SKM-1 treated with dmso at 0.1 percent for 144 hours (cell line): Measurements from ENCODE around the gene EMP2.
"Not testable (repeated sequence)": the region's sequence is repeated elsewhere in the genome, so short reads cannot be mapped to it uniquely, and the experiment has no call there.

ENCODE experiments used
- DNase-seq: peaks from one replicate; lab custom pipeline; 2025; ENCODE audit not compliant: unreplicated experiment; lab: John Stamatoyannopoulos, UW

The EMP2 gene

DNA sequence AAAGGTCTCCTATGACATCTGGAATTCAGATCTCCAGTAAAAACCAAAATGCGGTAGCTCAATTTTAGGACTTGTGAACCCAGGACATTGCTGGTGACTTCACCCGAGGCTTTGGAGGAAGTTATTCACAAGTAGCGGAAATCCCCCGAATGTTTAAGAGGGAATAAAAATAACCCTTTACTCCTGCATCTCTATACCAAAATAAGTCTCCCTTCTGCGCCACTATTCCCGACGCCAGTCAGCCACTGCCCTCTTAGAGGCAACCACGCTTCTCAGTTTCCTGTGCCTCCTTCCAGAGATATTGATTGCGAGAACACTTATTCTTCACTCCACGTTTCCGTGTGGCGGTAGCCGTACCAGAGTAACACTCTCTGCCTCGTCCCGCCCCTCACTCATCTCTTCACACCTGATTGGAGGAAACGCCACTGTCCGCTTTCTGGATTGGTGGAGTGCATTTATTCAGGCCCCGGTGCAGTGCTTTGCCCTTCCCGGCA, 27.4 kb downstream of the EMP2 start:
- no peak for DNase-seq

DNA sequence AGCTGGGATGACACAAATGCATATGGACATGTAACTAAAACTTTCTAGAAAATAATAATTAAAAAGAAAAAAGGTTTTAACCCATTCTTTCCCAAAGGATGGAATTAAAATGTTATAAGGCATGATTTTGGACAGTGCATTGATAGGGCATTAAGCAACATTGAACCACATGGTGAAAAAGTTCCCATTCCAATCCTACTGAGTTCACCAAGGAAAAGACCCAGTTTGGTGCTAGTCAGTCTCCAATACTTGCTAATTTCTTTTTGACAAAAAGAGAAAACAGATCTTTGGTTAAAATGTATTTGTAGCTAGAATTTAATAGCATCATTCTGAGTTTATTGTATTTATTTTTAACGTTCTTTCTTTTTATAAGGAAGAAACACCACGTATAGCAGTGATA, 28.1 kb downstream of the EMP2 start:
- DNase-seq, result no peak

DNA sequence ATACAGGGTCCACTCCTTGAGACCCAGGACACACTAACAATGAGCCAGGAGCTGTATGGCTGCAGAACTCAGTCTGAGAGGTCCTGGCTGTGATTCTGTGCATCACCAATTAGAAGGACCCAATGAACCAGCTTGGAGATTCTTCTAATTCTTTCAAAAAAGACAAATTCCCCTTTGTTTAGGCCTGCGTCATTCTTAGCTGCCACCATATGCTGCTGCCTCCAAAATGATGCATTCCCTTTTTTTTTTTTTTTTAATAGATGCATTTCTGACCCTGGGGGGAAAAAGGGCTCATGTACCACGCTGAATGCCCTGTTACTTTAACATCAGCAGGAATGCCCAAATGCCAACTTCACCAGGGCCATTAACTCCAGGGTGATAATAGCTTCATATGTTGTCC, 28.5 kb downstream of the EMP2 start:
- DNase-seq, result no peak

DNA sequence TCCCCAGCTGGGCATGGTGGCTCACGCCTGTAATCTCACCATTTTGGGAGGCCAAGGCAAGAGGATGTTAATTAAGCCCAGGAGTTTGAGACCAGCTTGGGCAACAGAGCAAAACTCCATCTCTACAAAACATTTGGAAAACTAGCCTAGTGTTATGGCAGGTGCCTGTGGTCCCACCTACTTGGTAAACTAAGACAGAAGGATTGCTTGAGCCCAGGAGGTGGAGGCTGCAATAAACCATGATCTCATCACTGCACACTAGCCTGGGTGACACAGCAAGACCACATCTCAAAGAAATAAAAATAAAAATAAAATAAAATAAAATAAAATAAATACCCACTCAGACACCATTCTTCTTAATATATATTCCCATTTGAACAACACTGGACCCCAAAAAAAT, 32.0 kb downstream of the EMP2 start:
- DNase-seq, result no peak

DNA sequence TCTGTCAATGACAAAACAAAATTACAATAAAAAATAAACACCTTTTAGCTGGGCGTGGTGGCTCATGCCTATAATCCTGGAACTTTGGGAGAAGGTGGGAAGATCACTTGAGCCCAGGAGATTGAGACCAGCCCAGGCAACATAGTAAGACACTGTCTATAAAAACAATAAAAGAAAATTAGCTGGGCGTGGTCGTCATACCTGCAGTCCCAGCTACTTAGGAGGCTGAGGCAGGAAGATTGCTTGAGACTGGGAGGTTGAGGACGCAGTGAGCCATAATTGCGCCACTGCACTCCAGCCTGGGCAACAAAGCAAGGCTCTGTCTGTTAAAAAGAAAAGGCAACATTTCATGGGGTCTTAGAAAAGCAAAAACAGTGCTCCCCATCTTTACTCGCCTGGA, 32.7 kb downstream of the EMP2 start:
- no peak for DNase-seq

DNA sequence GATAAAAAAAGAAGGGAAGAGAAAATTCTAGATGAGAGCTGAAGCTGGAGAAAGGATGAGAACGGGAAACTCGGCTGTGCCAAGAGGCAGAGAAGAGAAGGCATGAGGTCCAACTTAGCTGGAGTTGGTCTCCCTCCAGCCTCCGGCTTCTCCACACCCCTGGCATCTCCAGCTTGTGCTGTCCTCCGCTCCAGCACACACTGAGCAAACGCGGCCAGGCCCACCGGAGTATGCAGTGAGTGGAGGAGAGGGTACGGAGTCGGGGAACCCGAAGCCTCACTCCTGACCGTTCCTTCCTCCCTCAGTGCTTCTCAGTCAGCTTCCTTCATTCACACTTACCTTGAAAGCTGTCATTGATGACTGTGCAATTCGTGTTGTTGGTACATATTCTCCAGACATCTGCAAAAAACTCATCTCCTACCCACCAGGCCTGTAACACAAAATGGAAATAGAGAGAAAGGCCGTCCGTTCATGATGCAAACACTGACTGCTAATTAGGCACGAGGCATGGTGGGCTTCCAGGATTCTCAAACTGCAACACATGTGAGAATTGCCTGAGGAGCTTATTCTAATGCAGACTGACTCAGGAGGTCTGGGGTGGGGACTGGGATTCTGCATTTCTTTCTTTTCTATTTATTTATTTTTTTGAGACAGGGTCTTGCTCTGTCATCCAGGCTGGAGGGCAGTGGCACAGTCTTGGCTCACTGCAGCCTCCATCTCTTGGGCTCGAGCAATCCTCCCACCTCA, 37.0 kb downstream of the EMP2 start:
- no peak for DNase-seq

DNA sequence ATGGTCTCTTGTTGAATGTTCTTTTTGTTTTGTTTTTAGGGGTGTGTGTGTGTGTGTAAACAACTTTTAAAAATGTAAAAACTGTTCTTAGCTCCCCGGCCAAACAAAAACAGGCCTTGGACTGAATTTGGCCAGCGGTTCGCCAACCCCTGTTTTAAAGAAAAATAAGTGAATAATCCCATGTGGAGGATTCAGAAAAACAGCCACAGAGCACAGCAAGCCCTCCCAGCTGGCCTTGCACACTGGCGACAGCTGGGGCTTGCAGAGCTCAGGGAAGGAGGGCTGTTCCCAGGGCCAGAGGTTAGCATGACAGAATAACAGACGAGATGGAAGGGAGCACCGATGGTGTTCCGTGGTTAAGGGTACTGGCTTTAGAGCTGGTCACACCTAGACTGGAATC, 39.0 kb downstream of the EMP2 start:
- DNase-seq, result no peak

DNA sequence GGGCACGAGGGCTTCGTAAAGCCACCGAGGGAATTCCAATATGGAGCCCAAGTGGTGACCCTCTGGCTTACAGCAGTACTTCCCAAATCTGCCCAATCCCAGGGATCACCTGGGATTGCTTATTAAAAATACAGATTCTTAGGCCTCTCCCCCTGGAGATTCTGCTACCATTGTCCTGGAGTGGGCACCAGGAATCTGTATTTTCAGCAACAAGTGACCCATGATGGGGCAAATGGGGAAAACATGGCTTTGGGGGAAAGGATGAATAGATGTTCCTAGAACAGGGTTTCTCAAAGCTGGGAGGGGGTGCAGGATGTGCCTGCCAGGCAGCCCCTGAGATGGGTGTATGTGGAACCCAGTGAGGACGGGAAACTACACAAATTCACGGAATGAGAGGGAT, 40.6 kb downstream of the EMP2 start:
- no peak for DNase-seq

DNA sequence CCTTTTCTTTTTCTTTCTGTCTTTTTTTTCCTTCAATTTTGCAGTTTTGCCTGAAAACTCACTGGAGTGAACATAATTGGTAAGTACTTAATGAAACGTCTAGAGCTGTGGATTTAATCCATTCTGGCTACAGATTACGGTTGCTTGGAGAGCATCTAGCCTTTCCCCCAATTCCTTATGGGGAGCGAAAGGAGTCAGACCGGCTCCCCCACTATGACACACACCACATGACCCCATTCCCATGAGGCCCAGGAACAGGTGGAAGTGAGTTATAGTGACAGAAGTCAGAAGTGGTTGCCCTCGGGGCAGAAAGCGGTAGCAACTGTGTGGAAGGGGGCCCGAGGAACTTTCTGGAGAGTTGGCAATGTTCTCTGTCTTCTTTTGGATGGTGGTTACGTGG, 41.2 kb downstream of the EMP2 start:
- DNase-seq, result no peak

DNA sequence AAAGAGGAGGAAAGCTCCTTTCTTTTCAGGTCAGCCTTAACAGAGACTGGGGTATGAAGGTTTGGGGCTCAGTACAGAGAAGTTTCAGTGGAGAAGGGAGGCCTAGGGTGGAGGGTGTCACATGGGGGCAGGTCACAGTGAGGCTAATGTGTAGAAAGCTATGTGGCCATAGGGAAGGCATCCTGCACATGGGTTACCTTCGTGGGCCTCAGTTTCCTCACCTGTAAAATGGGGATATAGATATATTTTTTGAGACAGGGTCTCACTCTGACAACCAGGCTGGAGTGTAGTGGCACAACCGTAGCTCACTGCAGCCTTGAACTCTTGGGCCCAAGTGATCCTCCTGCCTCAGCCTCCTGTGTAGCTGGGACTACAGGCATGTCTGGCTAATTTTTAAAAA, 41.8 kb downstream of the EMP2 start:
- DNase-seq, result no peak

DNA sequence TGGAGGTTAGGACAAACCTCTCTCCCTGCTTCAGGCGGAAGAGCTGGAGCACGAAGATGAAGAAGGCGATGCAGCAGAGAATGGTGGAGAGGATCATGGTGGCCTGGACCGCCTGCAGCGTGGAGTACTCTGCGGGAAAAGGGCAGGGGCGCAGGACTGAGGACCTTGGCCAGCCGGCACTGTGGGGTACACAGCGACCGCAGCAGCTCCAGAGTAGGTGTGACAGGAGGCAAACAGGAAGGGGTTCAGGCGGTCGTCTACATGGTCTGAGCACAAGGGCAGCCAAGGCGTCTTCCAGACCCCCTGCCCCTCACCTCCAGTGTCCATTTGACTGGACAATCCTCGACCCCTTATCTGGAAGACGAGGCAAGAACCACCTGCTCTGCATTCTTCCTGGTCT, 42.5 kb downstream of the EMP2 start:
- DNase-seq, result no peak

DNA sequence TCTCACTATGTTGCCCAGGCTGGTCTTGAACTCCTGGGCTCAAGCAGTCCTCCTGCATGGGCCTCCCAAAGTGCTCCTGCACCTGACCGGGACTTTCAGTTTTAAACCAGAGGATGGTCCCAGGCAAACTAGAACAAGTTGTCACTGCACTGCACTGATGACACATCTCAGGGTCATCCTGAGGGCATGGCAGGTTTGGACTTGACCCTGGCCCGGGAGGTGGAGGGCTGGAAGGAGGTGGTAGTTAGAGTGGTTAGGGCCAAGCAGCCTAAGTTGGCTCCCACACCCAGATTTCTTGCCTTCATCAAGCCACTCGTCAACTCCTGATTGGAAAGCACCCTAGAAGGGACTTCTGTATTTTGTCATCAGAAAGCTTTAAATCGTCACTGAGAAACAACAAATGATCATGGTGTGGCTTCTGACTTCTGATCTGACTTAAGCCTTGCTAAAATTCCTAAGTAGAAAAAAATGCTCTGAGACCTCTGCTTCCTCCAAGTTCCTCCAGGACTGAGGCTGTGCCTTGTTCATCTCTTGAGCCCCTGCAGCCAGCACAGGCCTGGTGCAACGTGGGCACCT, 43.5 kb downstream of the EMP2 start:
- no peak for DNase-seq

DNA sequence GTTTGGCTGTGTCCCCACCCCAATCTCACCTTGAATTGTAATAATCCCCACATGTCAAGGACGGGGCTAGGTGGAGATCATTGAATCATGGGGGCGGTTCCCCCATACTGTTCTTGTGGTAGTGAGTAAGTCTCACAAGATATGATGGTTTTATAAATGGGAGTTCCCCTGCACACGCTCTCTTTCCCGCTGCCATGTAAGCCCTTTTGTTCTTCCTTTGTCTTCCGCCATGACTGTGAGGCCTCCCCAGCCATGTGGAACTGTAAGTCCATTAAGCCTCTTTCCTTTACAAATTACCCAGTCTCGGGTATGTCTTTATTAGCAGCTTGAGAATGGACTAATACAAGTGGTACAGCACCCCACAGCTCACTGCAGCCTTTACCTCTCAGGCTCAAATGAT, 44.1 kb downstream of the EMP2 start:
- not testable (repeated sequence) for DNase-seq

DNA sequence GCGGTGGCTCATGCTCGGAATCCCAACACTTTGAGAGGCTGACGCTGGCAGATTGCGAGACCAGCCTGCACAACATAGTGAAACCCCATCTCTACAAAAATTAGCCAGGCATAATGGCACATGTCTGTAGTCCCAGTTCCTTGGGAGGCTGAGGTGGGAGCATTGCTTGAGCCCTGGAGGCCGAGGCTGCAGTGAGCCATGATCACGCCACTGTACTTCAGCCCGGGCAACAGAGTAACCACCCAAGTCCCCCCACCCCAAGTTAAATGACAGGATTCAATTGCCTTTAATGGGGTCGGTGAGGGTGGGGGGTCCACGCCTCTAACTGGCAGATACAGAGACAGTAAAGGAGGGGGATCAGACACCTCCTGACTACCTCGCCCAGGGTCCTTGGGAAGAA, 44.9 kb downstream of the EMP2 start:
- DNase-seq, result no peak

DNA sequence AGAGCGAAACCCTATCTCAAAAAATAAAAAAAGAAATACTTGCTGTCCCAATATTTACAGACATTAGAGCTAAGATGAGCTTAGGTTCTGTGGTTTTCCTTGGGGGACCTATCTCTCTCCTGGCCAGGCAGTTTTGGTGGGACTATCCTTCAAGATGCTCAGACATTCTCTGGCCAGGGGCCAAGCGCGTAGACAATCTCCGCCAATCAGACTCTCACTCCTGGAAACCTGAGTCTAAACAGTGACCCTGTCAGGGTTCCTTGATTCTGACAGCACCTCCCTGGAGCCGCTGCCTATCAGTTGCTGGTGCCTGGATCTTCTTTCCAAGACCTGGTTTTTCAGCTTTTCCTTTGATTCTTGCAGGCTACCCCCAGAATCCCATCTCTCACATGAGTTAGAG, 45.6 kb downstream of the EMP2 start:
- no peak for DNase-seq

DNA sequence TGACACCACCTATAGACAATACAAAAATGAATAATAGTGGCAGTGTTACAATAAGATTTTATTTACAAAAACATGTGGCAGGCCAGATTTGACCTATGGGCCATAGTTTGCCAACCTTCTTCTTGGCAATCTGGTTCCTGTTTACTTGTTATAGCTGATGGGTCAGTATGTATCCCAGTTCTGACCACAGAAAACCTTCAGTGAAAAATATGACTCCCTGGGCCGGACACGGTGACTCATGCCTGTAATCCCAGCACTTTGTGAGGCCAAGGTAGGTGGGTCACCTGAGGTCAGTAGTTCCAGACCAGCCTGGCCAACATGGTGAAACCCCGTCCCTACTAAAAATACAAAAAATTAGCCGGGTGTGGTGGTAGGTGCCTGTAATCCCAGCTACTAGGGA, 46.8 kb downstream of the EMP2 start:
- not testable (repeated sequence) for DNase-seq

DNA sequence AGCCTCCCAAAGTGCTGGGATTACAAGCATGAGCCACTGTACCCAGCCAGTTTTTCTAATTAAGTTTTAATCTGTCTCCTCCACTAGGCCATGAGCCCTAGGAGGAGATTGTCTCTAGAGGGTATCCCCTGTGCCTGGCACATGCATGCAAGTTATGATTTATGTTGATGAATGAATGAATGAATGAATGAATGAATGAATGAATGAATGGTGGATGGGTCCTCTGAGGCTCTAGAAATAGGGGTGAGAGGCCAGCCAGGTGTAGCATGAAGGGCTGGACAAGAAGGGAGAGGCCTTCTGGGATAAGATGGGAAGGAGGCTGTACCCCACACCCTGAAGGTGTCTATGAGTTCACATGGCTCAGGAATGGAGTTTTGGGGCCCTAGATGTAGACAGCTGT, 48.8 kb downstream of the EMP2 start:
- DNase-seq, result no peak

DNA sequence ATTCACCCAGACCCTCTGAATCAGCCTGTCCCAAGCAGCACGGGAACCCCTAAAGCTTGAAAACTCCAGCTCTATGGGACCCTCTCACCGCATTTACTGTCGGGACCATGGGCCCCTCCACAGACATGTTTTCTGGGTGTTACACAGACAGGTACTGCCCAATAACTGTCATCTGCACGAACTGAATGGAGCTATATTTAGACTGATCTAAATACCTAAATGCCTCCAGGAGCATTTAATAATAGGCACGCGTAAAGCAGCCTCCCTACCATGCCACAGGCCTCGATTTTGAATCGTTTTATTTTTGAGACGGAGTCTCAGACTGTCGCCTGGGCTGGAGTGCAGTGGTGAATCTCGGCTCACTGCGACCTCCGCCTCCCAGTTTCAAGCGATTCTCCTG, 49.7 kb downstream of the EMP2 start:
- DNase-seq, result no peak

DNA sequence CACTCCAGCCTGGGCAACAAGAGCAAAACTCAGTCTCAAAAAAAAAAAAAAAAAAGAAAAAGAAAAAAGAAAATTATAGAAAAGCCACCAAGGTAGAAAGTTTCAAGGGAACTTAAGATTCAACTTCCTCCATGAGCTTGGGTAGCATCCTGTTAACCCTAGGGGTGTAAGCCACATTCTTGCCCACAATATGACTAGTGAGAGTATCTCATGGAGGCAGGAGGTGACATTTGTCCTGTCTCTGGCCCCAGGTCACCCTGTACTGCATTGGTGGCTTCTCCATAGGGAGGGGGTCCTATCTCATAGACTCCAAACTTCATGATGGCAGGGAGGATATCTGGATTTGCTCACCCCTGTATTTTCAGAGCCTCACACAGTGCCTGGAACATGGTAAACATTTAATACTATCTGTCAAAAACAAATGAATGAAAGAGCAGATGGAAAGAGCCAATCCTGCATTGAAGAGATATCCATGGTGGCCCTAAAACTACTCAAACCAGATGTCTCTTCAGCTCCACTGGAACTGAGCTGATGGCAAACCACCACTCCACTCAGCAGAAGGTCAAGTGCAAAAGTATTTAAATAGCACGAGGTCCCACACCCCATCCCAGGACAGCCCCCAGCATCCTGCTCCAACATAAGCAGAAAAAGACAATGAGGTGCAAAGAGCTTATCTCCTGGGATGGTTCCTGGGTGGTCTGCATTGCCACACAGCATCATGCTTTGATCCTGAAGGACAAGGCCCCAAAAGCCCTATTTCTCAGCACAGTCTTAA, 50.3 kb downstream of the EMP2 start:
- DNase-seq, result no peak

DNA sequence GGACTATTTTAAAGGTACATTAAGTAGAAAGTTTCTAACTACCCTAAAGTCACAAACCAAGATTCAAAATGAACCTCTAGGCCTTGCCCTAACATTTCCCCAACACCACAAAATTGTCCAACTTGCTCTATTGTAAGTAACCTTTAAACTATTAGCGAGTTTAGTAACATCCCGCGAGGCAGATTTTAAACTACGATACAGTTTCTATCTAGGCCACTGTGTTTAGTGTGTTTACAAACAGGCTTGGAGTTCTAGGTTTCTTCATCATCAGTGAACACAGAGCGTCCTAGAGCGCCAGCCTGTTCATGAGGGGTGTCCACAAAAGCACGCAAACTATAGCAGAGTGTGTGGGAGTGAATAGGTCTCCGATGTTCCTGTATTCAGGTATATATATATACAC, 51.8 kb downstream of the EMP2 start:
- no peak for DNase-seq

DNA sequence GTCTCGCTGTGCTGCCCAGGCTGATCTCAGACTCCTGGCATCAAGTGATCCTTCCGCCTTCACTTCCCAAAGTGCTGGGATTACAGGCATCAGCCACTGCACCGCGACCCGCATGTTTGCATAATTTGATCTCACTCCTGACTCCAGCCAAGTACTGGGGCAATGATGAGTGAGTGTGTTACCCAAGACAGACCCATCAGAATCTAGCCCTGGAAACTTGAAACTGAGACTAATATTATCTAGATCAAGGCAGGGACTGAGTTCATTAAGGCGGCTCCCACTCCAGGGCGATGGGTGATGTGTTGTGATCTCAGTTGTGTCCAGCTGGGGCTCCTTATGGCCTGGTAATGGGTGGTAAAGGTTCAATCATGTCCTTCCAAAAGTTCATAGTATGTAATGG, 53.4 kb downstream of the EMP2 start:
- no peak for DNase-seq

DNA sequence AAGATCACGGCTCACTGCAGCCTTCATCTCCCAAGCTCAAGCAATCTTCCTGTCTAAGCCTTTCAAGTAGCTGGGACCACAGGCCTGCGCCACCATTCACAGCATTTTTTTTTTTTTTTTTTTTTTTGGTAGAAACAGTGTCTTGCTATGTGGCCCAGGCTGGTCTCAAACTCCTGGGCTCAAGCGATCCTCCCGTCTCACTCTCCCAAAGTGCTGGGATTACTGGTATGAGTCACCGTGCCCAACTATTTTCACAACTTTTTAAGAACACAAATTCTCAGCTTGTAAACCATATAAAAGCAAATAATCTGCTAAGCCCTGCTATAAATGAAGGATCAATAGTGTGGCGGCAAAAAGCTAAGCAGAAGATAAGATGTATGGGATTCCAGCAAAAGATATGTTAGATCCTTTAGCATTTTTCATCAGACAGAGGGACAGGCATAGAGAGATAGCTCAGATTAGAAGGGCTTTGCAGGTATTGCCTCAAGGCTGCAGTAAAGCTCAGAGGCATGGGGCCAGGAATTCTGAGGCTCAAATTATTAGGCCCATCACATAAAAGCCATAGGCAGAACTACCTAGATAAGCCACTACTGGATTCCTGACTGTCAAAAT, 55.1 kb downstream of the EMP2 start:
- no peak for DNase-seq
